Measurements from ENCODE around the gene KIAA1217.

- TF ChIP-seq, protein P1, sequence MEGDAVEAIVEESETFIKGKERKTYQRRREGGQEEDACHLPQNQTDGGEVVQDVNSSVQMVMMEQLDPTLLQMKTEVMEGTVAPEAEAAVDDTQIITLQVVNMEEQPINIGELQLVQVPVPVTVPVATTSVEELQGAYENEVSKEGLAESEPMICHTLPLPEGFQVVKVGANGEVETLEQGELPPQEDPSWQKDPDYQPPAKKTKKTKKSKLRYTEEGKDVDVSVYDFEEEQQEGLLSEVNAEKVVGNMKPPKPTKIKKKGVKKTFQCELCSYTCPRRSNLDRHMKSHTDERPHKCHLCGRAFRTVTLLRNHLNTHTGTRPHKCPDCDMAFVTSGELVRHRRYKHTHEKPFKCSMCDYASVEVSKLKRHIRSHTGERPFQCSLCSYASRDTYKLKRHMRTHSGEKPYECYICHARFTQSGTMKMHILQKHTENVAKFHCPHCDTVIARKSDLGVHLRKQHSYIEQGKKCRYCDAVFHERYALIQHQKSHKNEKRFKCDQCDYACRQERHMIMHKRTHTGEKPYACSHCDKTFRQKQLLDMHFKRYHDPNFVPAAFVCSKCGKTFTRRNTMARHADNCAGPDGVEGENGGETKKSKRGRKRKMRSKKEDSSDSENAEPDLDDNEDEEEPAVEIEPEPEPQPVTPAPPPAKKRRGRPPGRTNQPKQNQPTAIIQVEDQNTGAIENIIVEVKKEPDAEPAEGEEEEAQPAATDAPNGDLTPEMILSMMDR (conservative IDR thresholded peaks at IDR 0.05; ENCODE audit: low read depth, low read length): no peak
- no peak for TF ChIP-seq EZH2 (IDR thresholded peaks at IDR 0.05; ENCODE audit: borderline replicate concordance, low read depth, low read length, poor library complexity, severe bottlenecking)
Measured at GRCh38 chr10:24501056-24501711, 292.2 kb downstream of the KIAA1217 start.
